Ishikawa (cell line): ENCODE data around the gene SIGLEC1.

ENCODE experiments used
- CEBPB ChIP-seq: IDR thresholded peaks from 2 replicates; pipeline ENCODE4 v1.6.1; 2012
- CREB1 ChIP-seq: IDR thresholded peaks from 2 replicates; pipeline ENCODE4 v1.6.1; 2012; ENCODE audit warnings: low read depth
- EGR1 ChIP-seq: IDR thresholded peaks from 2 replicates; pipeline ENCODE4 v1.6.1; 2012
- EP300 ChIP-seq: IDR thresholded peaks from 2 replicates; pipeline ENCODE4 v1.6.1; 2012; ENCODE audit warnings: borderline replicate concordance
- FOXM1 ChIP-seq: IDR thresholded peaks from 2 replicates; pipeline ENCODE4 v1.6.1; 2012; ENCODE audit warnings: low read depth, borderline replicate concordance
- MAX ChIP-seq: IDR thresholded peaks from 2 replicates; pipeline ENCODE4 v1.6.1; 2012
- NFIC ChIP-seq: IDR thresholded peaks from 2 replicates; pipeline ENCODE4 v1.6.1; 2012
- RAD21 ChIP-seq: IDR thresholded peaks from 2 replicates; pipeline ENCODE4 v1.6.1; 2012; ENCODE audit warnings: low read depth
- REST ChIP-seq: IDR thresholded peaks from 2 replicates; pipeline ENCODE4 v1.6.1; 2012; ENCODE audit warnings: low read depth, mild to moderate bottlenecking
- TAF1 ChIP-seq: IDR thresholded peaks from 2 replicates; pipeline ENCODE4 v1.6.1; 2012; ENCODE audit warnings: low read depth, mild to moderate bottlenecking
- TCF12 ChIP-seq: IDR thresholded peaks from 2 replicates; pipeline ENCODE4 v1.6.1; 2012; ENCODE audit warnings: low read depth
- TEAD4 ChIP-seq: IDR thresholded peaks from 2 replicates; pipeline ENCODE4 v1.6.1; 2012
- USF1 ChIP-seq: IDR thresholded peaks from 2 replicates; pipeline ENCODE4 v1.6.1; 2012
- YY1 ChIP-seq: IDR thresholded peaks from 2 replicates; pipeline ENCODE4 v1.6.1; 2012; ENCODE audit warnings: low read depth
- ZBTB7A ChIP-seq: IDR thresholded peaks from 2 replicates; pipeline ENCODE4 v1.6.1; 2012; ENCODE audit warnings: low read depth

SIGLEC1 gene

GRCh38 chr20:3669710-3670367 is 42.6 kb downstream of the SIGLEC1 start:
- TF ChIP-seq EP300 (no peak), YY1 (no peak), REST (no peak), NFIC (no peak), ZBTB7A (no peak), TAF1 (no peak), TEAD4 (no peak), MAX (no peak), TCF12 (no peak), RAD21 (no peak), USF1 (no peak), EGR1 (no peak), CEBPB (no peak), FOXM1 (no peak), CREB1 (no peak)

- TF ChIP-seq REST, result no peak
- no peak for TF ChIP-seq CEBPB
Measured at GRCh38 chr20:3667434-3668037, 44.9 kb downstream of the SIGLEC1 start.

- TF ChIP-seq EP300, result no peak
- no peak for TF ChIP-seq RAD21
- no peak for TF ChIP-seq NFIC
- TF ChIP-seq TAF1, result no peak
- no peak for TF ChIP-seq FOXM1
- TF ChIP-seq USF1, result no peak
- TF ChIP-seq TCF12, result no peak
- TF ChIP-seq REST, result no peak
- no peak for TF ChIP-seq CEBPB
- TF ChIP-seq CREB1, result no peak
- no peak for TF ChIP-seq TEAD4
- no peak for TF ChIP-seq YY1
- no peak for TF ChIP-seq MAX
- no peak for TF ChIP-seq EGR1
- TF ChIP-seq ZBTB7A, result no peak
Measured at GRCh38 chr20:3663858-3664257, 48.5 kb downstream of the SIGLEC1 start.

GRCh38 chr20:3663031-3663701 is 49.2 kb downstream of the SIGLEC1 start, which contains the start of gene GFRA4:
GFRA4 (minus strand) TSS chr20:3663399; CDS start chr20:3663399, 0 bp downstream.
- TF ChIP-seq ZBTB7A, result no peak
- TF ChIP-seq EP300, result no peak
- no peak for TF ChIP-seq RAD21
- no peak for TF ChIP-seq NFIC
- no peak for TF ChIP-seq CREB1
